HUES64 (cell line): ENCODE results near the gene UVRAG.

ENCODE experiments used
- H3K27ac ChIP-seq: 2 replicates; pipeline ENCODE4 v1.7.0; 2013; ENCODE audit warnings: low read depth, low read length, inconsistent platforms
- H3K27me3 ChIP-seq: 2 replicates; pipeline ENCODE4 v1.6.1; 2013; ENCODE audit warnings: mild to moderate bottlenecking, low read length; ENCODE audit not compliant: insufficient read depth
- H3K36me3 ChIP-seq: 2 replicates; pipeline ENCODE4 v1.6.1; 2013; ENCODE audit warnings: mild to moderate bottlenecking, low read length; ENCODE audit not compliant: insufficient read depth
- H3K4me1 ChIP-seq: 2 replicates; pipeline ENCODE4 v1.6.1; 2013; ENCODE audit warnings: mild to moderate bottlenecking, low read length, moderate library complexity; ENCODE audit not compliant: insufficient read depth
- H3K4me3 ChIP-seq: 2 replicates; pipeline ENCODE4 v1.5.1; 2013; ENCODE audit warnings: mild to moderate bottlenecking, low read length, moderate library complexity
- H3K9ac ChIP-seq: 2 replicates; pipeline ENCODE4 v1.6.1; 2013; ENCODE audit warnings: mild to moderate bottlenecking, low read depth, low read length
- H3K9me3 ChIP-seq: 2 replicates; pipeline ENCODE4 v1.6.1; 2013; ENCODE audit warnings: low read depth, low read length; ENCODE audit not compliant: insufficient read depth
- WGBS: fragments of 150-250, 120-280 bp; methylation state at CpG from one replicate; pipeline ENCODE4 v1.1.7; 2013; ENCODE audit warnings: missing lambda C conversion rate; 5-methylcytosine and 5-hydroxymethylcytosine counted together

Gene UVRAG

DNA sequence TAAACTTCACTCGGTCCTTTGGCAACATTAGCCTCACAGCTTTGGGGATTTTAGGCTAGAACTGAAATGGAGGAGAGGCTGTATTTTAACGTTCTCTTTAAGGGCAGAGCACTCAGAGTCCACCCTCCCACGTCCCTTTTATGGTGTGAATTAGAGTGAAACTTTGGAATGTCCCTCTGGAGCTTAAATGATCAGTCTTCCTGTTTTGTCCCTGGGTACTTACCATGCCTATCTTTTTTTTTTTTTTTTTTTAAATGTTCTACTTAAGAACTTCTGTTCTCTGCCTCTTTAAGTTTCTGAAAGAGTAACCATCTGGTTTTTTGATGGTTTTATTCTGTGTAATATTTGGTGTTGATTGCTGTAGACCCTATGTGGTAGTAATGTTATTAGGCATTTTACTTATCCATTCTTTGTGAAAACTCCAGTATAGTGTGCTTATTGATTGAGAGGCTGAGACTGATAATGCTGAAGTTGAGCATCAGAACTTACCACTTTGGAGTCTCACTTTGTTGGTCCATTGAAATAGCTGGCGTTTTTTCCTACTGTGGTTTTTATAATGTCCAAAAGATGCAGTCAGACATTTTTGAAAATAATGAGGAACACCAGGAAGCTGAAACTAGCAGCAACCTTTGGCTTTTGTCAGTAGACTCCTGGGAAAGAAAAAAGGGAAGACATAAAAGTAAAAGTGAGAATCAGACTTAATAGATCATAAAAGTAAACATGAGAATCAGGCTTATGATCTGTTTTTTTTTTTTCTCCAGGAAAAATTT, 11.6 kb downstream of the UVRAG start:
- H3K4me3 ChIP-seq, result no peak overlapping the region
- no peaks in the 10 kb centered on the region for H3K9me3 ChIP-seq
- no peaks in the 10 kb centered on the region for H3K27me3 ChIP-seq
- 77% methylated on average over 4 of the region's 4 CpGs for WGBS
- H3K36me3 ChIP-seq, result no peaks in the 10 kb centered on the region; the same call in 1 of the 2 replicates
- 0 out of 2 replicates have a peak, but pooled peaks cover 3% of the 10 kb centered on the region for H3K4me1 ChIP-seq
- H3K27ac ChIP-seq, result no peak overlapping the region
- H3K9ac ChIP-seq, result no peak overlapping the region

DNA sequence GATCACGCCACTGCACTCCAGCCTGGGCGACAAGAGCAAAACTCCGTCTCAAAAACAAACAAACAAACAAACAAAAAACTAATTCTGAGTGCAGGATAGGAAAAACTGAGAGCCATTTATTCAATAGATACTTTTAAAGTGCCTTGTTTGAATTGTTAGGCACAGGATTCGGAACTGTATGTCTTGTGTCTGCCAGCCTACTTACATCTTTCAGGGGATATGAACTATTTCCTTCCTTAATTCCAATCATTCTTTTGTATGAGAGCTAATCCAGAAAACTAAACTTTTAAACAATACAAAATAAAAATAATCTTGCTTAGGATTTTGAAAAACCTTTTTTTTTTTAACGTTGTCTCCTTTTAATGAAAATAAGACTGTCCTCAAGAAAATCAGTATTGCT, 12.6 kb downstream of the UVRAG start:
- H3K9me3 ChIP-seq, result no peaks in the 10 kb centered on the region
- no peak overlapping the region for H3K27ac ChIP-seq
- no peak overlapping the region for H3K9ac ChIP-seq
- H3K4me1 ChIP-seq, result 0 out of 2 replicates have a peak, but pooled peaks cover 6% of the 10 kb centered on the region
- no peaks in the 10 kb centered on the region for H3K27me3 ChIP-seq
- no peaks in the 10 kb centered on the region for H3K36me3 ChIP-seq
- no peak overlapping the region for H3K4me3 ChIP-seq
- 100% methylated on average over 1 of the region's 5 CpGs for WGBS

DNA sequence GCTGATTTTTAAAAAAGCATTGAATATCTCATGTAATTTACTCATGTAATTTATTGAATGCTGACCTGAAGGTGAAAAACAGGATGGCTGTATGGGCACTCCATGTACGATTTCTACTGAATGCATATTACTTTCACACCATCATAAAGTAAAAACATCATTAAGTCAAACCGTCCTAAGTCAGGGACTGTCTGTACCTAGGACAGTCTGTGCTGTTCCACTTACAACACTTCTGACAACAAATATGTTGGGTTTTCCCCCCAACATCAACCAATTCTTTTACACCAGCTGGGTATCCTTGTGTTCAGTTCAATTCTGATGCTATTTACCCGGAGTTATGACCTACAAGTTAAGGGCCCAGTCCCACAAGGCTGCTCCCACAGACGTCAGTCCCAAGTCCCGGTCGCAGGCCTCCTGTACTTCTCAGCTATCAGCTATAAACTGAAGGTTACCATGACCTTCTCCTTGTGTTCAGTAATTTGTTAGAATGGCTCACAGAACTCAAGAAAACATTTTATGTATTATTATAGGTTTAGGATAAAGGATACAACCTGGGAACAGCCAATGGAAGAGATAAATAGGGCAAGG, 17.0 kb downstream of the UVRAG start:
- H3K9me3 ChIP-seq, result no peaks in the 10 kb centered on the region
- no peak overlapping the region for H3K4me3 ChIP-seq
- H3K36me3 ChIP-seq, result no peaks in the 10 kb centered on the region
- H3K27me3 ChIP-seq, result no peaks in the 10 kb centered on the region
- 0 out of 2 replicates have a peak, but pooled peaks cover 3% of the 10 kb centered on the region for H3K4me1 ChIP-seq
- WGBS, result 92% methylated on average over 6 of the region's 6 CpGs
- H3K27ac ChIP-seq, result no peak overlapping the region
- no peak overlapping the region for H3K9ac ChIP-seq

DNA sequence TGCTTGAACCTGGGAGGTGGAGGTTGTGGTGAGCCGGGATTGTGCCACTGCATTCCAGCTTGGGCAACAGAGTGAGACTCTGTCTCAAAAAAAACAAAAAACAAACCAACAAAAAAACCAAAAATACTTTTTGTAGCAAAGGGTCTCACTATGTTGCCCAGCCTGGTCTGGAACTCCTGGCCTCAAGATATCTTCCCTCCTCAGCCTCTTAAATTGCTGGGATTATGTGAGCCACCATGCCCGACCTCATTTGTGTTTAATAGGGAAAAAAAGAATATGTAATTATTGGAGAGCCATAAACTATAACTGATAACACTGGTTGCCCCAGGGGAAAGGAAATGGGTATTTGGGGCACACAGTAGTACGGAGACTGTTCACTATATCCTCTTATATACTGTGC, 19.7 kb downstream of the UVRAG start:
- H3K27ac ChIP-seq, result no peak overlapping the region
- no peaks in the 10 kb centered on the region for H3K9me3 ChIP-seq
- H3K4me3 ChIP-seq, result no peak overlapping the region
- WGBS, result 80% methylated on average over 1 of the region's 3 CpGs
- 0 out of 2 replicates have a peak, but pooled peaks cover 4% of the 10 kb centered on the region for H3K4me1 ChIP-seq
- H3K36me3 ChIP-seq, result no peaks in the 10 kb centered on the region
- no peak overlapping the region for H3K9ac ChIP-seq
- H3K27me3 ChIP-seq, result no peaks in the 10 kb centered on the region

DNA sequence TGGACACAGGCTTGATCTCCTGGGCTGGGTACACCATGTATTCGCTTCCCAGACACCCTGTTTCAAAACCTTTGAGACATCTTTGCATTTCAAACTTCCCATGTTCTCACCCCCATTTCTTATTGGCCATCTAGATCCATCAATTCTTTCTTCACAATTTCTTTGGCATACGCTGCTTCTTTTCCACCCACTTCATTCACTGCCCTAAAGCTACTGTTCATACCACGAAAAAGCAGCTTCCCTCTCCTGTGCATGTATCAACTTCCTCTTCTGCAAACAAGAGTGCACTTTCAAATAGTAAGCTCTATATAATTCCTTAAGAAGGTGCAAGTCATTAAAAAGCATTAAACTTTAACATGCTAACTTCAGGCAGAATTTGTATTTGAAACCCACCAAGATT, 21.4 kb downstream of the UVRAG start:
- H3K36me3 ChIP-seq, result no peaks in the 10 kb centered on the region
- 0 out of 2 replicates have a peak, but pooled peaks cover 6% of the 10 kb centered on the region for H3K4me1 ChIP-seq
- H3K4me3 ChIP-seq, result no peak overlapping the region
- H3K9ac ChIP-seq, result no peak overlapping the region
- H3K9me3 ChIP-seq, result no peaks in the 10 kb centered on the region
- H3K27me3 ChIP-seq, result no peaks in the 10 kb centered on the region
- 94% methylated on average over 3 of the region's 3 CpGs for WGBS
- H3K27ac ChIP-seq, result no peak overlapping the region

DNA sequence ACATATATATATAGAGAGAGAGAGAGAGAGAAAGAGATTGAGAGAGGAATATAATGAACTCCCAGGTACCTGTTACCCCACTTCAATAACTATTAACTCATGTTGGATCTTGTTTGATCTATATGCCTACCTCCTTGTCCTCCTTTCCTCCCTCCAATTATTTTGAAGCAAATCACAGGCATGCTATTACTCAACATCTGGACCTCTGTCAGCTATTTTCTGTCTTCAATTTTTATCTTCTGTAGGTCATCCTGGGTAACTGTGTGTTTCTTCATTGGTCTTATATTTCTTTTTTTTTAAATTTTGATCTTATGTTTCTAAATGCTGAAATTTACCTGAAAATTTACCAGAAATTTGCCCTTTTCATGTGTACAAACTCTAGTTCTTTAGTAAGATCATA, 24.8 kb downstream of the UVRAG start:
- Histone ChIP-seq H3K36me3 (no peaks in the 10 kb centered on the region), H3K27me3 (no peaks in the 10 kb centered on the region), H3K4me3 (no peak overlapping the region), H3K9ac (no peak overlapping the region), H3K9me3 (no peaks in the 10 kb centered on the region), H3K27ac (no peak overlapping the region), H3K4me1 (0 out of 2 replicates have a peak, but pooled peaks cover 3% of the 10 kb centered on the region)

DNA sequence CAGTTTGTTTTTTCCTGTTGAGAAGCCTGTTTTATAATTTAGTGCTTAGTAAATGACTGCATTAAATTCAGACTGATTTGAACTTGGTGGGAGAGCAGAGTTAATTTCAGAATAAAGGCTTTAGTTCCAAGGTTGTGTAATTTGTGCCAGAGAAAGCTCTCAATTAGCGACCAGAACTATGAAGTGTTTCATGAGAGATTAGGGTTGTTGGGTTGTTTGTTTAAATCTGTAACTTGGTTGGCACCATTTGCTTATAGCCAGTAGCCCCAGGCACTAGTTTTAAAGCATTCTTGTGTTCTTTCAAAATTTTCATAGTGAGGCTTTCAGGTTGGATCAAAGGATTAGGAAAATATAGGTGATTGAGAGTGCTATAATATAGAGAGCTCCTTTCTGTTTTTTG, 25.5 kb downstream of the UVRAG start:
- H3K4me1 ChIP-seq, result 0 out of 2 replicates have a peak, but pooled peaks cover 3% of the 10 kb centered on the region
- 90% methylated on average over 1 of the region's 1 CpG for WGBS

DNA sequence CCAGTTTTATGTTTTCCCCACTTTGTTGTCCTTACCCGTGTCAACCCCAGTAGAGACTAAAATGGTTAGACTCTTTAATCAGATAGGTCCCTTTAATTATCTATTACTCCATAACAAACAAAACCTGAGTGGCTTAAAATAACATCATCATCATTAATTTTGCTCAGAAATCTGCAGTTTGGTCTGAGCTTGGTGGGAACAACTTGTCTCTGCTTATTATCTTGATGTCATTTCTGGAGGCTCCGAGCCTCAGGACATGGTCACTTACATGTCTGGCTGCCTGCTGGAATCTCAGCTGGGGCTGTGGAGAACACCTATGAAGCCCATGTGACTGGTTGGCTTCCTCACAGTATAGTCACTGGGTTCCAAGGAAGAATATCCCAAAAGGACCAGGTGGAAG, 26.7 kb downstream of the UVRAG start:
- no peaks in the 10 kb centered on the region for H3K27me3 ChIP-seq
- no peaks in the 10 kb centered on the region for H3K9me3 ChIP-seq
- no peaks in the 10 kb centered on the region for H3K36me3 ChIP-seq
- no peak overlapping the region for H3K4me3 ChIP-seq
- WGBS, result 98% methylated on average over 2 of the region's 2 CpGs
- no peak overlapping the region for H3K9ac ChIP-seq
- H3K27ac ChIP-seq, result no peak overlapping the region
- H3K4me1 ChIP-seq, result 0 out of 2 replicates have a peak, but pooled peaks cover 3% of the 10 kb centered on the region

More for the DNA sequence above, 25.5 kb downstream of the UVRAG start:
- H3K27me3 ChIP-seq, result no peaks in the 10 kb centered on the region
- no peak overlapping the region for H3K4me3 ChIP-seq
- H3K27ac ChIP-seq, result no peak overlapping the region
- no peaks in the 10 kb centered on the region for H3K36me3 ChIP-seq
- no peaks in the 10 kb centered on the region for H3K9me3 ChIP-seq
- H3K9ac ChIP-seq, result no peak overlapping the region

DNA sequence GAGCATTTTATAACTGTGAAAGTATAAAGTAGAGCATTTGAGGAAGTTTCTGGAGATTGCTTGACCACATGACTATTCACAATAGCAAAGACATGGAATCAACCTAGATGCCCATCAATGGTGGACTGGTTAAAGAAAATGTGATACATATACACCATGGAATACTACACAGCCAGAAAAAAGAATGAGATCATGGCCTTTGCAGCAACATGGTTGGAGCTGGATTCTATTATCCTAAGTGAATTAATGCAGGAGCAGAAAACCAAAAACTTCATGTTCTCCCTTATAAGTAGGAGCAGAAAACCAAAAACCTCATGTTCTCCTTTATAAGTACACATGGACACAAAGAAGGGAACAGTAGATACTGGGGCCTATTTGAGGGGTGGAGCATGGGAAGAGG, 30.3 kb downstream of the UVRAG start:
- no peak overlapping the region for H3K4me3 ChIP-seq
- no peak overlapping the region for H3K27ac ChIP-seq
- H3K9me3 ChIP-seq, result no peaks in the 10 kb centered on the region
- no peaks in the 10 kb centered on the region for H3K36me3 ChIP-seq
- H3K4me1 ChIP-seq, result no peaks in the 10 kb centered on the region
- no peak overlapping the region for H3K9ac ChIP-seq
- no peaks in the 10 kb centered on the region for H3K27me3 ChIP-seq

DNA sequence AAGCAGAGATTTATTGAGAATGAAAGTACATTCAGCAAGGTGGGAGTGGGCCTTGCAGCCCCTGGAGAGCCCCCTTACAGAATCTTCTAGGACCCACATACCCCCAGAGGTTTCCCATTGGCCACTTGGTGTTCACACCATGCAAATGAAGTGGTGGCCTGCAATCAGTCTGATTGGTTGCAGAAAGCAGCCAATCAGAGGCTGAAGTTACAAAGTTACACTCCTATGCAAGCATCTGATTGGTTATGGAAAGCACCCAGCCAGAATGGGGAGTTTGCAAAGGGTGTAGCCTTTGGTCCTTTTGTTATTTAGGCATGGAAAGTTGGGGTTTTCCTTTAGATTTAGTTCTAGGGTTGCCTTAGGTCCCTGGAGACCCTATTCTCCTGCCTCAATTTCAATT, 34.9 kb downstream of the UVRAG start:
- H3K4me3 ChIP-seq, result no peak overlapping the region
- H3K9ac ChIP-seq, result no peak overlapping the region
- H3K36me3 ChIP-seq, result 0 out of 2 replicates have a peak, but pooled peaks cover 2% of the 10 kb centered on the region
- H3K27me3 ChIP-seq, result no peaks in the 10 kb centered on the region
- no peaks in the 10 kb centered on the region for H3K9me3 ChIP-seq
- no peaks in the 10 kb centered on the region for H3K4me1 ChIP-seq
- H3K27ac ChIP-seq, result no peak overlapping the region

DNA sequence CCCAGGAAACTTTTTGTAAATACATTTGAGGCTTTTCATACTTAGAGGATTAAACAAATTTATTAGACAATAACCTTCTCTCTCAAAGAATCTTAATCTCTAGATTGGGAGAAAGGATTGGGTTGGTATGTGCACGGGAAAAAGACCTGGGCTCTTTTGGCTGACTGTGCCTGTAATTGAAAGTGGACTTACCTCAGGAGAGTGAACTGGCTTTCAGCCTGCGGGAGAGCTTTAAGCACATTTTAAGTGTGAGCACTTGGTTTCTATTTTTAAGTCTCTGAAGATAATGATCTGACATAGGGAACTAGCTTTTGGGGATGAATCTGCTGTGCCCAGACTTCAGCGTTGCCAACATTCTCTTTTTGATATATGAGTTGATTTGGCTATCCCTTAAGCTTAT, 35.8 kb downstream of the UVRAG start:
- Histone ChIP-seq H3K27ac (no peak overlapping the region), H3K4me3 (no peak overlapping the region), H3K27me3 (no peaks in the 10 kb centered on the region), H3K9me3 (no peaks in the 10 kb centered on the region), H3K4me1 (no peaks in the 10 kb centered on the region), H3K36me3 (0 out of 2 replicates have a peak, but pooled peaks cover 2% of the 10 kb centered on the region), H3K9ac (no peak overlapping the region)
- WGBS, result 92% methylated on average over 3 of the region's 3 CpGs
